GM13977 (cell line): ENCODE measurements around the gene CFAP100.

Source experiments
- DNase-seq: peaks from one replicate; pipeline ENCODE4 v3.0.0; 2012; ENCODE audit warnings: low spot score
- CTCF ChIP-seq: IDR thresholded peaks from 2 replicates; pipeline ENCODE4 v1.5.1; 2012; ENCODE audit warnings: mild to moderate bottlenecking, control low read depth; ENCODE audit not compliant: insufficient read depth; ENCODE audit errors: extremely low read depth, missing control alignments
- in situ Hi-C: fragments of 300-500 bp; cut with MboI; formaldehyde crosslinking; loops from one replicate; pipeline ENCODE4 v1.12.0; 2022; ENCODE audit warnings: low sequenced_read_pairs, low pct_unique_long_range_greater_than_20kb, mixed read lengths, inconsistent platforms; ENCODE audit not compliant: unreplicated experiment

Gene CFAP100

GRCh38 chr3:126477061-126477380, 82.3 kb downstream of the CFAP100 start:
- in situ Hi-C loops = no loop called here
- TF ChIP-seq CTCF = no peak
- DNase-seq = no peak

GRCh38 chr3:126478581-126479310, 84.0 kb downstream of the CFAP100 start:
- no peak for DNase-seq
- in situ Hi-C loops = no loop called here
- no peak for TF ChIP-seq CTCF

- no peak for TF ChIP-seq CTCF
- in situ Hi-C loops = no loop called here
- DNase-seq = no peak
Measured at GRCh38 chr3:126479642-126480041, 84.9 kb downstream of the CFAP100 start.

- in situ Hi-C loops = no loop called here
- DNase-seq = no peak
- no peak for TF ChIP-seq CTCF
Measured at GRCh38 chr3:126480206-126480605, 85.5 kb downstream of the CFAP100 start.

- TF ChIP-seq CTCF = no peak
- in situ Hi-C loops = no loop called here
- DNase-seq = no peak
Measured at GRCh38 chr3:126480861-126481260, 86.2 kb downstream of the CFAP100 start.

- in situ Hi-C loops = no loop called here
- no peak for DNase-seq
Measured at GRCh38 chr3:126481808-126482502, 87.2 kb downstream of the CFAP100 start.

More at GRCh38 chr3:126481808-126482502, 87.2 kb downstream of the CFAP100 start:
- TF ChIP-seq CTCF = no peak
